Effector memory CD8-positive, alpha-beta T cell (primary cell): ENCODE results near the gene RAB37.
A peak's percentile ranks its signal among the peaks of the same experiment; 100 is the strongest.

Source experiments
- ATAC-seq: fragments of 150-1000 bp; cut with Tn5 transposase; replicated peaks from 2 replicates; pipeline ENCODE4 v1.10.0; 2021; ENCODE audit warnings: mild to moderate bottlenecking, moderate library complexity
- DNase-seq, 3 experiments: peaks; one replicate each; pipeline ENCODE4 v3.0.0; 2021
- H3K27ac Mint-ChIP-seq, 2 donors: one replicate each; pipeline ENCODE4 v1.8.0; 2022; ENCODE audit warnings: mild to moderate bottlenecking in 2 of 2, mixed read lengths in 2 of 2, moderate library complexity in 2 of 2
- H3K27me3 Mint-ChIP-seq, 2 donors: one replicate each; pipeline ENCODE4 v1.8.0; 2022; ENCODE audit warnings: mixed read lengths in 2 of 2
- H3K36me3 Mint-ChIP-seq: one replicate; pipeline ENCODE4 v1.8.0; 2022; ENCODE audit warnings: mild to moderate bottlenecking, moderate library complexity, mixed read lengths; ENCODE audit not compliant: insufficient read depth
- H3K4me1 Mint-ChIP-seq, 2 donors: one replicate each; pipeline ENCODE4 v1.8.0; 2022; ENCODE audit warnings: low read depth in 2 of 2, mixed read lengths in 2 of 2
- H3K4me3 Mint-ChIP-seq, 2 donors: one replicate each; pipeline ENCODE4 v1.8.0; 2022; ENCODE audit warnings: mild to moderate bottlenecking in 2 of 2, mixed read lengths in 2 of 2, moderate library complexity in 2 of 2
- H3K9me3 Mint-ChIP-seq, 2 donors: one replicate each; pipeline ENCODE4 v1.8.0; 2022; ENCODE audit warnings: mixed read lengths in 2 of 2

The RAB37 gene

GRCh38 chr17:74763565-74764387 lies 26.7 kb downstream of the RAB37 start:
- DNase-seq: no peak
- H3K27me3 Mint-ChIP-seq: no peaks in the 10 kb centered on the region
- peak overlapping the region; percentile 71 to 72 for H3K27ac Mint-ChIP-seq
- peaks cover 42 to 48% of the 10 kb centered on the region in 2 donors for H3K4me1 Mint-ChIP-seq
- H3K36me3 Mint-ChIP-seq: peaks cover 73% of the 10 kb centered on the region
- no peak overlapping the region for H3K4me3 Mint-ChIP-seq
- no peaks in the 10 kb centered on the region for H3K9me3 Mint-ChIP-seq
- ATAC-seq: no peak

GRCh38 chr17:74764751-74765286 lies 27.8 kb downstream of the RAB37 start:
- no peak for ATAC-seq
- Mint-ChIP-seq H3K4me1 (peaks cover 42 to 47% of the 10 kb centered on the region in 2 donors), H3K27me3 (no peaks in the 10 kb centered on the region)

GRCh38 chr17:74766413-74766812 lies 29.4 kb downstream of the RAB37 start:
- no peaks in the 10 kb centered on the region for H3K9me3 Mint-ChIP-seq
- no peak overlapping the region for H3K4me3 Mint-ChIP-seq
- peaks cover 86% of the 10 kb centered on the region for H3K36me3 Mint-ChIP-seq

More at GRCh38 chr17:74764751-74765286, 27.8 kb downstream of the RAB37 start:
- Mint-ChIP-seq H3K9me3 (no peaks in the 10 kb centered on the region), H3K27ac (peak overlapping the region; percentile 62 to 71), H3K36me3 (peaks cover 73% of the 10 kb centered on the region), H3K4me3 (no peak overlapping the region)
- DNase-seq: no peak

GRCh38 chr17:74767111-74767516 lies 30.1 kb downstream of the RAB37 start:
- peaks cover 93% of the 10 kb centered on the region for H3K36me3 Mint-ChIP-seq
- no peak overlapping the region for H3K4me3 Mint-ChIP-seq
- H3K27me3 Mint-ChIP-seq: no peaks in the 10 kb centered on the region
- H3K27ac Mint-ChIP-seq: peak overlapping the region; percentile 38 to 82
- H3K9me3 Mint-ChIP-seq: no peaks in the 10 kb centered on the region
- DNase-seq (no peak), ATAC-seq (no peak)
- peaks cover 40 to 45% of the 10 kb centered on the region in 2 donors for H3K4me1 Mint-ChIP-seq

More at GRCh38 chr17:74766413-74766812, 29.4 kb downstream of the RAB37 start:
- Mint-ChIP-seq H3K27ac (peak overlapping the region; percentile 64 to 82), H3K27me3 (no peaks in the 10 kb centered on the region), H3K4me1 (peaks cover 42 to 46% of the 10 kb centered on the region in 2 donors)
- DNase-seq (no peak), ATAC-seq (no peak)

GRCh38 chr17:74768069-74768762 lies 31.2 kb downstream of the RAB37 start:
- Mint-ChIP-seq H3K36me3 (peaks cover 88% of the 10 kb centered on the region), H3K4me1 (peaks cover 44 to 47% of the 10 kb centered on the region in 2 donors), H3K9me3 (no peaks in the 10 kb centered on the region), H3K4me3 (no peak overlapping the region), H3K27me3 (no peaks in the 10 kb centered on the region), H3K27ac (peak overlapping the region; percentile 82 to 92)
- ATAC-seq (no peak), DNase-seq (no peak)

GRCh38 chr17:74768763-74769114 lies 31.7 kb downstream of the RAB37 start:
- H3K9me3 Mint-ChIP-seq: no peaks in the 10 kb centered on the region
- no peaks in the 10 kb centered on the region for H3K27me3 Mint-ChIP-seq
- H3K4me1 Mint-ChIP-seq: peaks cover 43 to 47% of the 10 kb centered on the region in 2 donors
- no peak for ATAC-seq
- peaks cover 85% of the 10 kb centered on the region for H3K36me3 Mint-ChIP-seq
- no peak overlapping the region for H3K4me3 Mint-ChIP-seq
- DNase-seq: no peak
- peak overlapping the region; percentile 18 to 92 for H3K27ac Mint-ChIP-seq

GRCh38 chr17:74769266-74769855 lies 32.3 kb downstream of the RAB37 start:
- ATAC-seq (no peak), DNase-seq (no peak)
- H3K4me1 Mint-ChIP-seq: peaks cover 41 to 47% of the 10 kb centered on the region in 2 donors
- H3K36me3 Mint-ChIP-seq: peaks cover 79% of the 10 kb centered on the region
- peak overlapping the region; percentile 92 to 93 for H3K27ac Mint-ChIP-seq
- no peak overlapping the region for H3K4me3 Mint-ChIP-seq
- H3K27me3 Mint-ChIP-seq: no peaks in the 10 kb centered on the region
- no peaks in the 10 kb centered on the region for H3K9me3 Mint-ChIP-seq

- Mint-ChIP-seq H3K4me3 (peak overlapping the region in 1 of 2 donors; percentile 10), H3K9me3 (no peaks in the 10 kb centered on the region), H3K27me3 (no peaks in the 10 kb centered on the region), H3K36me3 (peaks cover 72% of the 10 kb centered on the region), H3K4me1 (peaks cover 37 to 43% of the 10 kb centered on the region in 2 donors), H3K27ac (peak overlapping the region; percentile 77 to 93)
- ATAC-seq: no peak
- DNase-seq: no peak
These were observed 32.9 kb downstream of the RAB37 start for GRCh38 chr17:74769856-74770497.

- Mint-ChIP-seq H3K36me3 (peaks cover 66% of the 10 kb centered on the region), H3K4me1 (peaks cover 42 to 45% of the 10 kb centered on the region in 2 donors), H3K27ac (peak overlapping the region; percentile 77 to 93), H3K27me3 (no peaks in the 10 kb centered on the region), H3K9me3 (no peaks in the 10 kb centered on the region), H3K4me3 (peak overlapping the region in 1 of 2 donors; percentile 10)
- peak; percentile 73 to 76 (median 74) for DNase-seq
- peak; percentile 95 for ATAC-seq
These were observed 33.7 kb downstream of the RAB37 start for GRCh38 chr17:74770498-74771318.

- Mint-ChIP-seq H3K27ac (peak overlapping the region in 1 of 2 donors; percentile 93), H3K9me3 (no peaks in the 10 kb centered on the region), H3K27me3 (no peaks in the 10 kb centered on the region), H3K4me3 (no peak overlapping the region), H3K4me1 (peaks cover 49 to 50% of the 10 kb centered on the region in 2 donors), H3K36me3 (peaks cover 66% of the 10 kb centered on the region)
- no peak for DNase-seq
- no peak for ATAC-seq
These were observed 34.4 kb downstream of the RAB37 start for GRCh38 chr17:74771319-74771914.

- no peak for DNase-seq
- Mint-ChIP-seq H3K4me3 (no peak overlapping the region), H3K4me1 (peaks cover 50 to 55% of the 10 kb centered on the region in 2 donors), H3K36me3 (peaks cover 61% of the 10 kb centered on the region), H3K9me3 (no peaks in the 10 kb centered on the region), H3K27ac (peak overlapping the region in 1 of 2 donors; percentile 93), H3K27me3 (no peaks in the 10 kb centered on the region)
- ATAC-seq: no peak
These were observed 35.0 kb downstream of the RAB37 start for GRCh38 chr17:74772053-74772452.

GRCh38 chr17:74773414-74773813 lies 36.4 kb downstream of the RAB37 start:
- H3K4me1 Mint-ChIP-seq: peaks cover 52 to 59% of the 10 kb centered on the region in 2 donors

More at GRCh38 chr17:74773414-74773813, 36.4 kb downstream of the RAB37 start:
- peaks cover 51% of the 10 kb centered on the region for H3K36me3 Mint-ChIP-seq
- H3K9me3 Mint-ChIP-seq: no peaks in the 10 kb centered on the region
- no peaks in the 10 kb centered on the region for H3K27me3 Mint-ChIP-seq
- no peak for ATAC-seq
- H3K4me3 Mint-ChIP-seq: no peak overlapping the region
- peak overlapping the region; percentile 83 to 93 for H3K27ac Mint-ChIP-seq
- no peak for DNase-seq
